CD4-positive, alpha-beta T cell (primary cell): ENCODE measurements around the gene SLC25A52. TPM values are rescaled to one million over a fixed set of nuclear protein-coding genes. Genes with fewer than 3 reads are reported as not detected.

Experiments used
- ATAC-seq: fragments of 200-7000 bp; cut with Tn5 transposase; one replicate; pipeline ENCODE4 v1.10.0; 2022; ENCODE audit warnings: mild to moderate bottlenecking; ENCODE audit not compliant: poor library complexity
- CTCF ChIA-PET: fragments of 350-600 bp; sonication (Branson Sonifier 250); formaldehyde crosslinking; loops from one replicate; lab custom pipeline; 2021; ENCODE audit warnings: antibody characterized with exemption, inconsistent platforms; lab: Charles Lee
- POLR2A ChIA-PET: fragments of 350-600 bp; sonication (Branson Sonifier 250); formaldehyde crosslinking; loops from one replicate; lab custom pipeline; 2021; ENCODE audit warnings: antibody characterized with exemption, inconsistent platforms; lab: Charles Lee
- DNase-seq, 14 experiments: peaks; one replicate each; pipeline ENCODE4 v3.0.0-alpha.2; 2013 to 2020; ENCODE audit warnings: mixed read lengths in 2 of 14
- H3K27ac ChIP-seq, 2 donors: one replicate each; pipeline versions ENCODE4 v1.5.1 to v1.7.0; 2013; ENCODE audit warnings: low read length in 2 of 2, low read depth in 1 of 2, mild to moderate bottlenecking in 1 of 2
- H3K27me3 ChIP-seq, 2 experiments: 1 replicate in 1 of 2; 2 replicates in 1 of 2; pipeline versions ENCODE4 v1.6.1 to v1.7.0; 2013; ENCODE audit warnings: low read length in 2 of 2, control low read depth in 1 of 2, mild to moderate bottlenecking in 1 of 2, moderate library complexity in 1 of 2; ENCODE audit not compliant: insufficient read depth in 2 of 2, control insufficient read depth in 1 of 2
- H3K36me3 ChIP-seq: one replicate; pipeline ENCODE4 v1.6.1; 2013; ENCODE audit warnings: low read length, control low read depth; ENCODE audit not compliant: insufficient read depth
- H3K4me1 ChIP-seq: one replicate; pipeline ENCODE4 v1.6.1; 2013; ENCODE audit warnings: low read length, control low read depth; ENCODE audit not compliant: insufficient read depth
- H3K4me3 ChIP-seq: one replicate; pipeline ENCODE4 v1.5.1; 2013; ENCODE audit warnings: mild to moderate bottlenecking, low read length, moderate library complexity
- H3K9me3 ChIP-seq, 2 experiments: 1 replicate in 1 of 2; 2 replicates in 1 of 2; pipeline versions ENCODE4 v1.6.1 to v1.7.0; 2013; ENCODE audit warnings: low read length in 2 of 2, mild to moderate bottlenecking in 2 of 2, control low read depth in 1 of 2, moderate library complexity in 1 of 2; ENCODE audit not compliant: control insufficient read depth in 1 of 2, insufficient read depth in 1 of 2
- H3K27ac Mint-ChIP-seq: one replicate; pipeline ENCODE4 v1.8.0; 2020; ENCODE audit warnings: mixed read lengths
- H3K27me3 Mint-ChIP-seq: one replicate; pipeline ENCODE4 v1.8.0; 2021; ENCODE audit warnings: mixed read lengths
- H3K36me3 Mint-ChIP-seq: one replicate; pipeline ENCODE4 v1.8.0; 2021; ENCODE audit warnings: low read depth, mixed read lengths
- H3K4me1 Mint-ChIP-seq: one replicate; pipeline ENCODE4 v1.8.0; 2021; ENCODE audit warnings: low read depth, mixed read lengths
- H3K4me3 Mint-ChIP-seq: one replicate; pipeline ENCODE4 v1.8.0; 2020; ENCODE audit warnings: mild to moderate bottlenecking, mixed read lengths
- H3K9me3 Mint-ChIP-seq: one replicate; pipeline ENCODE4 v1.8.0; 2020; ENCODE audit warnings: mixed read lengths
- CTCF ChIP-seq: fragments of 200-600 bp; IDR thresholded peaks from one replicate; pipeline ENCODE4 v1.8.0; 2022; ENCODE audit warnings: antibody characterized with exemption, mild to moderate bottlenecking
- intact Hi-C, 2 experiments: fragments of 100-400 bp; cut with DNase I in 1 of 2; cut with micrococcal nuclease in 1 of 2; formaldehyde crosslinking; loops; one replicate each; pipeline versions ENCODE4 v1.15.1 to v1.9.0; 2023 to 2025; cut with DNase I, micrococcal nuclease
- total RNA-seq, 174 experiments: library from RNA in 2 of 174; stranded (reverse) in 2 of 174; gene quantifications; one replicate each; pipeline ENCODE4 v1.2.3 and lab custom pipeline; 2021 to 2026

The SLC25A52 gene
- total RNA-seq, 2 experiments from 2014 or later = not detected

GRCh38 chr18:31774962-31775361 lies 14.3 kb upstream of the SLC25A52 start:
- H3K27ac Mint-ChIP-seq = no peak overlapping the region
- H3K4me3 Mint-ChIP-seq = no peak overlapping the region
- H3K36me3 Mint-ChIP-seq = no peaks in the 10 kb centered on the region
- ChIA-PET CTCF (no interaction called here), POLR2A (no interaction called here)
- H3K36me3 ChIP-seq = no peaks in the 10 kb centered on the region
- H3K4me1 Mint-ChIP-seq = no peaks in the 10 kb centered on the region
- no peak for DNase-seq
- intact Hi-C loops = no loop called here
- ATAC-seq = no peak
- H3K27ac ChIP-seq = no peak overlapping the region
- no peaks in the 10 kb centered on the region for H3K27me3 Mint-ChIP-seq
- peaks cover 4% of the 10 kb centered on the region for H3K9me3 Mint-ChIP-seq
- H3K4me3 ChIP-seq = no peak overlapping the region
- no peaks in the 10 kb centered on the region for H3K4me1 ChIP-seq
- no peaks in the 10 kb centered on the region for H3K27me3 ChIP-seq
- peaks cover 0 to 22% of the 10 kb centered on the region in 2 experiments for H3K9me3 ChIP-seq
- no peak for TF ChIP-seq CTCF

DNA sequence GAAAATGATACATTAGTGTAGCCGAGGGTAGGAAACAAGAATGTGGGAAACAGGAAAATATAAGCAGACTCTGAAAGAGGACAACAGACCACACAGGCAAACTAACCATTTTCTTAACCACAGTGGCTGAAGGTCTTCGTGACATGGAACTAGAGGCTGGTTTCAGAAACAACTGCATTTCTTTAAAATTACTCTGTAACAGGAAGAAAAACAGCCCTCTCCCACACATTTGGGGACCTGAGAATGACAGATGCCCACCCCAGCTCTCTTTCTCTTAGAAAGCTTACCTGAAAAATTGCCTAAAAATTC lies 13.8 kb upstream of the SLC25A52 start:
- peaks cover under 1% of the 10 kb centered on the region for H3K27me3 Mint-ChIP-seq
- ChIA-PET POLR2A (no interaction called here), CTCF (no interaction called here)
- TF ChIP-seq CTCF = no peak
- H3K4me3 ChIP-seq = no peak overlapping the region
- no peak overlapping the region for H3K27ac Mint-ChIP-seq
- peaks cover 4% of the 10 kb centered on the region for H3K9me3 Mint-ChIP-seq
- no peaks in the 10 kb centered on the region for H3K36me3 Mint-ChIP-seq
- no peaks in the 10 kb centered on the region for H3K4me1 ChIP-seq
- H3K4me1 Mint-ChIP-seq = no peaks in the 10 kb centered on the region
- intact Hi-C loops = no loop called here
- H3K4me3 Mint-ChIP-seq = no peak overlapping the region
- ATAC-seq (no peak), DNase-seq (no peak)
- H3K36me3 ChIP-seq = no peaks in the 10 kb centered on the region
- H3K9me3 ChIP-seq = peaks cover 0 to 19% of the 10 kb centered on the region in 2 experiments
- no peak overlapping the region for H3K27ac ChIP-seq
- H3K27me3 ChIP-seq = no peaks in the 10 kb centered on the region

GRCh38 chr18:31773774-31774476 lies 13.2 kb upstream of the SLC25A52 start:
- H3K4me1 Mint-ChIP-seq = no peaks in the 10 kb centered on the region

More at GRCh38 chr18:31773774-31774476, 13.2 kb upstream of the SLC25A52 start:
- H3K27ac Mint-ChIP-seq = no peak overlapping the region
- peaks cover 4% of the 10 kb centered on the region for H3K9me3 Mint-ChIP-seq
- Histone ChIP-seq H3K4me3 (no peak overlapping the region), H3K36me3 (no peaks in the 10 kb centered on the region), H3K4me1 (no peaks in the 10 kb centered on the region), H3K9me3 (peaks cover 0 to 14% of the 10 kb centered on the region in 2 experiments), H3K27me3 (no peaks in the 10 kb centered on the region), H3K27ac (no peak overlapping the region)
- intact Hi-C loops = no loop called here
- ATAC-seq (no peak), DNase-seq (no peak)
- no peaks in the 10 kb centered on the region for H3K36me3 Mint-ChIP-seq
- peaks cover 5% of the 10 kb centered on the region for H3K27me3 Mint-ChIP-seq
- ChIA-PET POLR2A (no interaction called here), CTCF (no interaction called here)
- no peak overlapping the region for H3K4me3 Mint-ChIP-seq
- TF ChIP-seq CTCF = no peak
